Activated CD8-positive, alpha-beta T cell treated with anti-CD3 and anti-CD28 coated beads for 36 hours (primary cell): ENCODE measurements around the gene DNAJB4. TPM values are rescaled to one million over a fixed set of nuclear protein-coding genes. Genes with fewer than 3 reads are reported as not detected.
"Not testable (repeated sequence)": the region's sequence is repeated elsewhere in the genome, so short reads cannot be mapped to it uniquely, and the experiment has no call there.

ENCODE experiments used
- ATAC-seq: fragments of 200-7000 bp; cut with Tn5 transposase; one replicate; pipeline ENCODE4 v1.10.0; 2021; ENCODE audit warnings: mild to moderate bottlenecking, moderate library complexity
- CTCF ChIA-PET: fragments of 350-600 bp; sonication (Branson Sonifier 250); formaldehyde crosslinking; loops from one replicate; lab custom pipeline; 2021; ENCODE audit warnings: antibody characterized with exemption; lab: Charles Lee
- POLR2A ChIA-PET: fragments of 350-600 bp; sonication (Branson Sonifier 250); formaldehyde crosslinking; loops from one replicate; lab custom pipeline; 2021; ENCODE audit warnings: antibody characterized with exemption; lab: Charles Lee
- DNase-seq: peaks from one replicate; pipeline ENCODE4 v3.0.0-alpha.2; 2020
- H3K27ac Mint-ChIP-seq: one replicate; pipeline ENCODE4 v1.8.0; 2021; ENCODE audit warnings: mild to moderate bottlenecking, mixed read lengths
- H3K27me3 Mint-ChIP-seq: one replicate; pipeline ENCODE4 v1.8.0; 2021; ENCODE audit warnings: mixed read lengths
- H3K36me3 Mint-ChIP-seq: one replicate; pipeline ENCODE4 v1.8.0; 2021; ENCODE audit warnings: low read depth, mixed read lengths
- H3K4me1 Mint-ChIP-seq: one replicate; pipeline ENCODE4 v1.8.0; 2021; ENCODE audit warnings: low read depth, mixed read lengths
- H3K4me3 Mint-ChIP-seq: one replicate; pipeline ENCODE4 v1.8.0; 2021; ENCODE audit warnings: mild to moderate bottlenecking, moderate library complexity, mixed read lengths
- H3K9me3 Mint-ChIP-seq: one replicate; pipeline ENCODE4 v1.8.0; 2021; ENCODE audit warnings: mixed read lengths
- CTCF ChIP-seq: fragments of 200-600 bp; IDR thresholded peaks from one replicate; pipeline ENCODE4 v1.8.0; 2022; ENCODE audit warnings: antibody characterized with exemption, mild to moderate bottlenecking
- intact Hi-C: fragments of 100-400 bp; cut with micrococcal nuclease; formaldehyde crosslinking; loops from one replicate; pipeline ENCODE4 v1.10.0; 2022
- total RNA-seq, 2 experiments: library from RNA; stranded (reverse); gene quantifications; one replicate each; pipeline ENCODE4 v1.2.3, GENCODE V29; 2021

The DNAJB4 gene
- total RNA-seq, 2 experiments from 2014 or later, result 9.7 to 12.0 TPM

- ATAC-seq, result no peak
- no peaks in the 10 kb centered on the region for H3K9me3 Mint-ChIP-seq
- H3K4me3 Mint-ChIP-seq, result no peak overlapping the region
- no peak for TF ChIP-seq CTCF
- H3K36me3 Mint-ChIP-seq, result peaks cover 17% of the 10 kb centered on the region
- peaks cover 28% of the 10 kb centered on the region for H3K4me1 Mint-ChIP-seq
- H3K27ac Mint-ChIP-seq, result no peak overlapping the region
- DNase-seq, result no peak
- POLR2A ChIA-PET, result interaction anchor here (4.6 kb wide), 1 partner anchor 14 kb away, joined by 26 read pairs; the partner anchor contains the start of gene DNAJB4
- intact Hi-C loops, result no loop called here
- no peaks in the 10 kb centered on the region for H3K27me3 Mint-ChIP-seq
- CTCF ChIA-PET, result interaction anchor here (1.0 to 1.9 kb wide), 2 partner anchors 11 to 14 kb away, joined by 3 to 6 read pairs; partner anchors contain the start of gene FUBP1
Measured at GRCh38 chr1:77991638-77992037, 13.1 kb upstream of the DNAJB4 start.

DNA sequence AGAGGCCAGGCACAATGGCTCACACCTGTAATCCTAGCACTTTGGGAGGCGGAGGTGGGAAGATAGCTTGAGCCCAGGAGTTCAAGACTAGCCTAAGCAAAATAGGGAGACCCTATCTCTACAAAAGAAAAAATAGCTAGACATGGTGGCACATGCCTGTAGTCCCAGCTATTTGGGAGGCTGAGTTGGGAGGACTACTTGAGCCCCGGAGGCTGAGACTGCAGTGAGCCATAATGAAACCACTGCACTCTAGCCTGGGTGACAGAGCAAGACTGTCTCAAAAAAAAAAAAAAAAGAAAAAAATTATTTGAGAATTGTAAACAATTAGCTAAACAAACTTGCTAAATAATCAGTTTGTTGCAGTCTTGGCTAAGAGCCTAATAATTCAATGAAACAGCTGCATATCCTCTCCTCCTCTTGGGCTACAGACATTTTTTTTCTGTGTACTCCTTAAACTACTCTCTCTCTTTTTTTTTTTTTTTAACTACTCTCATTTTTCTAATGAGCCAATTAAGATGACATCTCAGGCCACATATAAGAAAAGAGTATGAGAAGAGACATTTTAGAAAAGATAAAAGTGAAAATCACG is 10.5 kb upstream of the DNAJB4 start:
- H3K4me3 Mint-ChIP-seq, result no peak overlapping the region
- CTCF ChIA-PET, result interaction anchor here (1.7 to 2.2 kb wide), 3 partner anchors 10 to 120 kb away, joined by 5 to 6 read pairs (median 6); partner anchors contain the start of gene DNAJB4
- TF ChIP-seq CTCF, result no peak
- POLR2A ChIA-PET, result interaction anchor here (1.0 to 2.3 kb wide), 3 partner anchors 10 to 14 kb away, joined by 3 to 10 read pairs (median 3); partner anchors contain the start of gene DNAJB4
- ATAC-seq (no peak), DNase-seq (no peak)
- H3K9me3 Mint-ChIP-seq, result no peaks in the 10 kb centered on the region
- intact Hi-C loops, result no loop called here
- peaks cover 16% of the 10 kb centered on the region for H3K36me3 Mint-ChIP-seq
- peaks cover 14% of the 10 kb centered on the region for H3K4me1 Mint-ChIP-seq
- no peak overlapping the region for H3K27ac Mint-ChIP-seq
- H3K27me3 Mint-ChIP-seq, result no peaks in the 10 kb centered on the region

GRCh38 chr1:77996734-77997133 is 8.0 kb upstream of the DNAJB4 start:
- no peak overlapping the region for H3K4me3 Mint-ChIP-seq
- CTCF ChIA-PET, result no interaction called here
- POLR2A ChIA-PET, result interaction anchor here (2.0 to 2.1 kb wide), 2 partner anchors 8 to 18 kb away, joined by 9 to 19 read pairs; partner anchors contain the start of genes DNAJB4 and FUBP1

DNA sequence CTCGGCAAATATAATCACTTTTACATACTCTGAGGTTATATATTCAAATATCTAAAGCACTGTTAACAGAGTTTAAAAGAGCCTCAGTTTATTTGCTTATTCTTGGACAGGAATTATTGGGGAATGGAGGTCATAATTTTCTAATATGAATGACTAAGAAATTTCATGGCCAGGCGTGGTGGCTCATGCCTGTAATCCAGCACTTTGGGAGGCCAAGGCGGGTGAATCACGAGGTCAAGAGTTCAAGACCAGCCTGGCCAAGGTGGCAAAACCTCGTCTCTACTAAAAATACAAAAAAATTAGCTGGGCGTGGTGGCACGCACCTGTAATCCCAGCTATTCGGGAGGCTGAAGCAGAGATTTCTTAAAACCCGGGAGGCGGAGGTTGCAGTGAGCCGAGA is 4.2 kb upstream of the DNAJB4 start:
- H3K4me3 Mint-ChIP-seq, H3K27me3 Mint-ChIP-seq, H3K27ac Mint-ChIP-seq: not testable (repeated sequence)

More at GRCh38 chr1:77996734-77997133, 8.0 kb upstream of the DNAJB4 start:
- intact Hi-C loops, result no loop called here
- no peak for DNase-seq
- Mint-ChIP-seq H3K4me1 (peaks cover 4% of the 10 kb centered on the region), H3K27me3 (no peaks in the 10 kb centered on the region), H3K36me3 (peaks cover 14% of the 10 kb centered on the region), H3K27ac (no peak overlapping the region), H3K9me3 (no peaks in the 10 kb centered on the region)
- TF ChIP-seq CTCF, result no peak
- ATAC-seq, result no peak

GRCh38 chr1:78003070-78003746 is 1.5 kb upstream of the DNAJB4 start:
- ChIA-PET CTCF (interaction anchor here (1.3 to 2.6 kb wide), 3 partner anchors 8 to 111 kb away, joined by 6 to 34 read pairs (median 6); no protein-coding TSS in a partner anchor), POLR2A (interaction anchor here (0.7 to 9.3 kb wide), 14 partner anchors 8 to 227 kb away, joined by 3 to 203 read pairs (median 7); partner anchors contain the start of genes FUBP1, GIPC2 and MIGA1)
- peaks cover 4% of the 10 kb centered on the region for H3K36me3 Mint-ChIP-seq
- no peaks in the 10 kb centered on the region for H3K9me3 Mint-ChIP-seq
- DNase-seq (no peak), ATAC-seq (no peak)
- intact Hi-C loops, result no loop called here
- H3K4me1 Mint-ChIP-seq, result peaks cover 35% of the 10 kb centered on the region
- peak overlapping the region; percentile 50 for H3K27ac Mint-ChIP-seq
- peak overlapping the region; percentile 33 for H3K4me3 Mint-ChIP-seq
- no peak for TF ChIP-seq CTCF
- peaks cover 2% of the 10 kb centered on the region for H3K27me3 Mint-ChIP-seq

More for the DNA sequence above, 4.2 kb upstream of the DNAJB4 start:
- ChIA-PET CTCF (interaction anchor here (1.1 kb wide), 1 partner anchor 113 kb away, joined by 3 read pairs; no protein-coding TSS in a partner anchor), POLR2A (interaction anchor here (1.1 to 9.3 kb wide), 3 partner anchors 12 to 49 kb away, joined by 3 to 203 read pairs (median 5); partner anchors contain the start of gene FUBP1)
- H3K4me1 Mint-ChIP-seq, result peaks cover 22% of the 10 kb centered on the region
- H3K9me3 Mint-ChIP-seq, intact Hi-C loops, DNase-seq, ATAC-seq, H3K36me3 Mint-ChIP-seq: not testable (repeated sequence)
